Upper lobe of right lung (tissue), 1 donor: ENCODE data around the gene HNRNPH2. TPM values are rescaled to one million over a fixed set of nuclear protein-coding genes. Genes with fewer than 3 reads are reported as not detected.
A peak's percentile ranks its signal among the peaks of the same experiment; 100 is the strongest.

Experiments
- ATAC-seq: fragments of 200-7000 bp; cut with Tn5 transposase; one replicate; pipeline ENCODE4 v1.9.1; 2020; ENCODE audit warnings: mild to moderate bottlenecking, moderate library complexity
- DNase-seq: peaks from one replicate; pipeline ENCODE4 v3.0.0-alpha.2; 2020
- H3K27ac ChIP-seq: fragments of 200-600 bp; one replicate; pipeline ENCODE4 v1.8.0; 2022
- H3K27me3 ChIP-seq: fragments of 200-600 bp; one replicate; pipeline ENCODE4 v1.8.0; 2022; ENCODE audit warnings: mild to moderate bottlenecking
- H3K36me3 ChIP-seq: fragments of 200-600 bp; one replicate; pipeline ENCODE4 v1.8.0; 2022
- H3K4me1 ChIP-seq: fragments of 200-600 bp; one replicate; pipeline ENCODE4 v1.8.0; 2022
- H3K4me3 ChIP-seq: fragments of 200-600 bp; one replicate; pipeline ENCODE4 v1.8.0; 2022; ENCODE audit warnings: mild to moderate bottlenecking
- H3K9me3 ChIP-seq: fragments of 200-600 bp; one replicate; pipeline ENCODE4 v1.8.0; 2022
- CTCF ChIP-seq: fragments of 200-600 bp; IDR thresholded peaks from one replicate; pipeline ENCODE4 v1.8.0; 2022; ENCODE audit warnings: antibody characterized with exemption
- intact Hi-C: fragments of 100-400 bp; cut with DNase I; formaldehyde crosslinking; loops from one replicate; pipeline ENCODE4 v1.11.0; 2022
- total RNA-seq: library from RNA; stranded (reverse); fragmentation: NEBNext Ultra II Directional; extraction: Animal tissue kit (Norgen Biotek cat#: 25700); gene quantifications from one replicate; pipeline ENCODE4 v1.2.1, GENCODE V29; 2021
- donor health status: DM: no; HTN: yes; CAD: no; lungs with severe emphysema.

HNRNPH2 gene
- total RNA-seq, 1 donor from 2014 or later: 67.1 TPM

- H3K36me3 ChIP-seq: no peaks in the 10 kb centered on the region
- intact Hi-C loops: no loop called here
These were observed 24.3 kb upstream of the HNRNPH2 start for GRCh38 chrX:101383679-101384205.

GRCh38 chrX:101385026-101385684 is 22.9 kb upstream of the HNRNPH2 start:
- ATAC-seq (no peak), DNase-seq (no peak)
- Histone ChIP-seq H3K4me3 (peak overlapping the region; percentile 28), H3K27me3 (no peaks in the 10 kb centered on the region), H3K9me3 (no peaks in the 10 kb centered on the region), H3K27ac (peak overlapping the region; percentile 6), H3K4me1 (no peaks in the 10 kb centered on the region), H3K36me3 (no peaks in the 10 kb centered on the region)
- intact Hi-C loops: no loop called here
- no peak for TF ChIP-seq CTCF

More at GRCh38 chrX:101383679-101384205, 24.3 kb upstream of the HNRNPH2 start:
- Histone ChIP-seq H3K4me3 (no peak overlapping the region), H3K9me3 (no peaks in the 10 kb centered on the region), H3K4me1 (no peaks in the 10 kb centered on the region), H3K27me3 (no peaks in the 10 kb centered on the region), H3K27ac (no peak overlapping the region)
- DNase-seq (no peak), ATAC-seq (no peak)
- TF ChIP-seq CTCF: no peak

GRCh38 chrX:101385795-101386541 is 22.1 kb upstream of the HNRNPH2 start, which contains the start of gene BTK:
TSS of gene BTK (minus strand) at chrX:101386191. CDS start at chrX:101375284, 10,907 bp downstream.
- Histone ChIP-seq H3K36me3 (no peaks in the 10 kb centered on the region), H3K4me1 (no peaks in the 10 kb centered on the region), H3K27me3 (no peaks in the 10 kb centered on the region), H3K4me3 (peak within 1 kb of the TSS; percentile 28), H3K9me3 (no peaks in the 10 kb centered on the region), H3K27ac (peak within 1 kb of the TSS; percentile 6)
- ATAC-seq (peak; percentile 78), DNase-seq (no peak)
- no peak for TF ChIP-seq CTCF
- intact Hi-C loops: no loop called here

GRCh38 chrX:101386542-101386885 is 21.5 kb upstream of the HNRNPH2 start:
- H3K4me1 ChIP-seq: no peaks in the 10 kb centered on the region
- TF ChIP-seq CTCF: no peak
- H3K9me3 ChIP-seq: no peaks in the 10 kb centered on the region
- no peaks in the 10 kb centered on the region for H3K27me3 ChIP-seq
- DNase-seq: no peak
- no peak overlapping the region for H3K27ac ChIP-seq
- no peaks in the 10 kb centered on the region for H3K36me3 ChIP-seq
- intact Hi-C loops: no loop called here
- H3K4me3 ChIP-seq: no peak overlapping the region
- ATAC-seq: no peak

- H3K27me3 ChIP-seq: no peaks in the 10 kb centered on the region
- H3K27ac ChIP-seq: no peak overlapping the region
- H3K4me3 ChIP-seq: no peak overlapping the region
- DNase-seq (no peak), ATAC-seq (no peak)
- H3K4me1 ChIP-seq: no peaks in the 10 kb centered on the region
- TF ChIP-seq CTCF: no peak
- intact Hi-C loops: no loop called here
- peaks cover 15% of the 10 kb centered on the region for H3K36me3 ChIP-seq
- H3K9me3 ChIP-seq: no peaks in the 10 kb centered on the region
These were observed 19.4 kb upstream of the HNRNPH2 start for GRCh38 chrX:101388604-101389003.
